Aorta (tissue), 5 donors: ENCODE results near the gene RASA4. TPM values are rescaled to one million over a fixed set of nuclear protein-coding genes. Genes with fewer than 3 reads are reported as not detected.
A peak's percentile ranks its signal among the peaks of the same experiment; 100 is the strongest.
"Not testable (repeated sequence)": the region's sequence is repeated elsewhere in the genome, so short reads cannot be mapped to it uniquely, and the experiment has no call there.

Experiments used
- ATAC-seq: fragments of 200-7000 bp; cut with Tn5 transposase; one replicate; pipeline ENCODE4 v1.9.1; 2022; ENCODE audit warnings: moderate library complexity; ENCODE audit not compliant: low FRiP score
- DNase-seq, 2 donors: peaks; one replicate each; pipeline ENCODE4 v3.0.0-alpha.2; 2020
- H3K27ac ChIP-seq, 2 donors: one replicate each; pipeline ENCODE4 v1.5.1; 2013; ENCODE audit warnings: low read length in 2 of 2, mild to moderate bottlenecking in 2 of 2, moderate library complexity in 2 of 2, control low read depth in 1 of 2, inconsistent platforms in 1 of 2, low read depth in 1 of 2
- H3K27me3 ChIP-seq, 2 donors: one replicate each; pipeline ENCODE4 v1.6.1; 2013; ENCODE audit warnings: control low read depth in 1 of 2, low read length in 1 of 2, mild to moderate bottlenecking in 1 of 2, moderate library complexity in 1 of 2; ENCODE audit not compliant: insufficient read depth in 2 of 2, control insufficient read depth in 1 of 2
- H3K36me3 ChIP-seq, 2 donors: one replicate each; pipeline ENCODE4 v1.6.1; 2013; ENCODE audit warnings: control low read depth in 1 of 2, low read length in 1 of 2, mild to moderate bottlenecking in 1 of 2; ENCODE audit not compliant: insufficient read depth in 2 of 2, control insufficient read depth in 1 of 2
- H3K4me1 ChIP-seq, 2 donors: one replicate each; pipeline ENCODE4 v1.6.1; 2013; ENCODE audit warnings: low read length in 2 of 2, control low read depth in 1 of 2, mild to moderate bottlenecking in 1 of 2, moderate library complexity in 1 of 2; ENCODE audit not compliant: insufficient read depth in 2 of 2, control insufficient read depth in 1 of 2
- H3K4me3 ChIP-seq, 2 donors: one replicate each; pipeline ENCODE4 v1.5.1; 2013; ENCODE audit warnings: low read length in 2 of 2, control low read depth in 1 of 2, mild to moderate bottlenecking in 1 of 2
- H3K9me3 ChIP-seq: one replicate; pipeline ENCODE4 v1.6.1; 2013; ENCODE audit warnings: mild to moderate bottlenecking, low read length; ENCODE audit not compliant: control insufficient read depth
- WGBS, 2 donors: extraction: QIAGEN DNeasy Blood & Tissue Kit; methylation state at CpG; one replicate each; pipeline ENCODE4 v1.1.7; 2013; 5-methylcytosine and 5-hydroxymethylcytosine counted together
- intact Hi-C, 2 donors: fragments of 100-400 bp; cut with DNase I; formaldehyde crosslinking; loops; one replicate each; pipeline versions ENCODE4 v1.14.2 to v1.15.0; 2022
- polyA plus RNA-seq, 2 donors: library from polyadenylated mRNA; stranded (reverse); fragments of 200-250 nt; gene quantifications; one replicate each; pipeline ENCODE4 v1.2.3, GENCODE V29; 2013
- total RNA-seq, 2 donors: library from RNA; stranded (reverse); fragmentation: NEBNext Ultra II Directional; extraction: Animal tissue kit (Norgen Biotek cat#: 25700); gene quantifications; one replicate each; pipeline ENCODE4 v1.2.1, GENCODE V29; 2021
- donor health status: healthy with polysubstance abuse.
- donor health status: Bipolar disorder and iron deficiency.
- donor health status: DM: no; HTN: no; CAD: no.
- donor health status: DM: no; HTN: no; CAD: no.
- donor health status: DM: yes; HTN: yes; CAD: no.

The RASA4 gene
- total and polyA plus RNA-seq, 4 donors = 19.2 to 354 (median 97.3) TPM

GRCh38 chr7:102574607-102575006 lies 41.9 kb downstream of the RASA4 start:
- no CpG with 5 or more reads among the region's 6 CpGs for WGBS, 2 donors
- H3K4me3 ChIP-seq, H3K27me3 ChIP-seq, DNase-seq, intact Hi-C loops, H3K9me3 ChIP-seq, H3K36me3 ChIP-seq, ATAC-seq, H3K27ac ChIP-seq, H3K4me1 ChIP-seq: not testable (repeated sequence)

- H3K9me3 ChIP-seq, H3K27ac ChIP-seq, intact Hi-C loops, H3K36me3 ChIP-seq, H3K27me3 ChIP-seq, H3K4me1 ChIP-seq: not testable (repeated sequence)
- ATAC-seq = peak; percentile 99
- H3K4me3 ChIP-seq = peak within 1 kb of the TSS; percentile 34 to 64
- peak; percentile 98 to 100 for DNase-seq
- WGBS, 2 donors = 0 to 1% methylated on average over 47 to 54 of the region's 64 CpGs
These were observed 44.0 kb downstream of the RASA4 start, which contains the start of gene POLR2J3 for GRCh38 chr7:102572261-102573239. Gene POLR2J3 (minus strand): TSS chr7:102572583. CDS start chr7:102572521, 62 bp downstream.

DNA sequence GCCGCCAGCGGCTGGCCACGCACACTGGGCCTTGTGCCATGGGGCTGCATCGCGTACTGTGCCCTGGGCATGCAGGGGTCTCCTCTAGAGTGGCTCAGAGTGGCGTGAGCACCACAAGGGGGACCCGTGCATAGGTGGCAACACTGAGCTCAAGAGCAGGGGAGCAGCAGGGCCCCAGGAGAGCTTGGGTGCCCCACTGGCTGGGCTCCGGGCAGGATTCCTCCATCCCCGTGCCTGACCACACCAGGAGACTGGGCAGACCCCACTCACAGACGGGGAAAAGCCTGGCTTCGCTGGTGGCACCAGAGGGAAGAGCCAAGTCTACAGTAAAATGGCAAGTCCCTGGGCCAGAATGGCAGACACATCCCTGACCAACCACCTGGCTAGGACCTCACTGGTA lies 47.9 kb downstream of the RASA4 start:
- H3K27ac ChIP-seq, H3K4me1 ChIP-seq, ATAC-seq, H3K36me3 ChIP-seq, intact Hi-C loops, H3K9me3 ChIP-seq, H3K27me3 ChIP-seq, H3K4me3 ChIP-seq, DNase-seq: not testable (repeated sequence)
- 84 to 90% methylated on average over 4 of the region's 11 CpGs for WGBS, 2 donors

DNA sequence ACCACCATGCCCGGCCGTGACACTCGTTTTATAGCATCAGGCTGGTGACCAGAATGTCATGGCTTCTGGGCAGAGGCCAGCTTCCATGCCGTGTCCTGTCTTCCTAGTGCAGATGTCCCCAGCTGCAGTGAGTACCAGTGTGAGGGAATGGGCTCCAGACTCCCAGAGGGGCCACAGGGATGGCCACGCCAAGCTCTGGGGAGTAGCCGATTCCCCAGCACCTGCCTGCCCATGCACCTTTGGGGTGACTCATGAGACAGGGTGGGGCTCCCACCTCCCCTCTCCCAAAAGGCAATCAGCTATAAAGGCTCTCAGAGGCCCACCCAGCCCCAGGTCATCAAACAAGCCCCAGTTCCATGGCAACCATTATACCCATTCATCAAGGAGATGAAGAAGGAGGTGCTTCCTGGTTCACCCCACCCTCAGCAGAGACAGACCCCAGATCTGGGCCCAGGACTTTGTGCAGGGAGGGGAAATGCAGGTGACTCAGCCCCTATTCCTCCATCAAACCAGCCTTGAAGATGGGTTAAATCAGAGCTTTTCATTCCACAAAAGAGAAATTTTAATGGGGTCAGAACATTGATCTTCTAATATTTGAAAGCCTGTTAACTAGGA lies 65.6 kb downstream of the RASA4 start, which contains the start of gene SPDYE2:
Gene SPDYE2, plus strand, starts transcription at position 419 of the 615 bp plus-strand sequence. CDS start 2,030 bp downstream, outside the sequence.
- H3K9me3 ChIP-seq, intact Hi-C loops, DNase-seq, H3K4me3 ChIP-seq, H3K27me3 ChIP-seq, H3K4me1 ChIP-seq, H3K27ac ChIP-seq, H3K36me3 ChIP-seq: not testable (repeated sequence)
- ATAC-seq = peak; percentile 64
- no CpG with 5 or more reads among the region's 6 CpGs for WGBS, 2 donors

- H3K4me3 ChIP-seq, H3K27me3 ChIP-seq, H3K36me3 ChIP-seq, intact Hi-C loops, DNase-seq, ATAC-seq, H3K4me1 ChIP-seq, H3K27ac ChIP-seq, H3K9me3 ChIP-seq: not testable (repeated sequence)
- WGBS, 2 donors = 100% methylated on average over 1 of the region's 6 CpGs
These were observed 70.2 kb downstream of the RASA4 start for GRCh38 chr7:102546353-102546752.

DNA sequence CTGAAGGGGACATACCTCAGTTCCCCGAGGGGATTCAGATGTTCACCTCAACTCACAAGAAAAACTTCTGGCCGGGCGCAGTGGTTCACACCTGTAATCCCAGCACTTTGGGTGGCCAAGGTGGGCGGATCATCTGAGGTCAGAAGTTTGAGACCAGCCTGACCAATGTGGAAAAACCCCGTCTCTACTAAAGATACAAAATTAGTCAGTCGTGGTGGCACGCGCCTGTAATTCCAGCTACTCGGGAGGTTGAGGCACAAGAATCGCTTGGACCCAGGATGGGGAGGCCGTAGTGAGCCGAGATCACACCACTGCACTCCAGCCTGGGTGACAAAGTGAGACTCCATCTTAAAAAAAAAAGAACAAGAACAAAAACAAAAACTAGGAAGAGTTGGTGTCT lies 71.3 kb downstream of the RASA4 start:
- H3K9me3 ChIP-seq, H3K27ac ChIP-seq, H3K4me3 ChIP-seq, intact Hi-C loops, H3K27me3 ChIP-seq, DNase-seq, ATAC-seq, H3K4me1 ChIP-seq, H3K36me3 ChIP-seq: not testable (repeated sequence)
- 93 to 96% methylated on average over 8 of the region's 12 CpGs for WGBS, 2 donors

DNA sequence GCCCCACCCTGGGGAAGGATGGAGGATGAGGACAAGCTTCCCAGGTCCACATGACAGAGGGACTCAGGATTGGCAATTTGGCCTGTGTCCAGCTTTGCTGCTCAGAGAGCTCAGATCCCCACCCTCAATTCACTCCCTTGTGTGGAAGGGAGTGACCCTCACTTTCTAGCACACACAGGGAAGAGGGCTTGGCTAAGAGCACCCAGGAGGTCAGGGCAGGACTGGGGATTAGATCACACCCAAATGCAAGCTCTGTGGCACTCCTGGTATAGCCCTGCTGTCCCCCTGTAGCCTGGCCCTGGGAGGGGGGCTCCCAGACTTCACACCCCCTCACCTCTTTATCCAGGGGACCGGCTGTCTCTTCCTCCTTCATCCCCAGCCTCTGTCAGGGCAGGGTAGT lies 72.2 kb downstream of the RASA4 start:
- H3K27me3 ChIP-seq, DNase-seq, ATAC-seq, H3K4me3 ChIP-seq, intact Hi-C loops, H3K4me1 ChIP-seq, H3K27ac ChIP-seq, H3K36me3 ChIP-seq, H3K9me3 ChIP-seq: not testable (repeated sequence)
- no CpG with 5 or more reads among the region's 1 CpG for WGBS, 2 donors

GRCh38 chr7:102543596-102543995 lies 73.0 kb downstream of the RASA4 start, which contains the start of gene UPK3BL2:
Gene UPK3BL2 (minus strand): TSS chr7:102543696. CDS start chr7:102543636, 60 bp downstream.
- H3K36me3 ChIP-seq, H3K27me3 ChIP-seq, H3K9me3 ChIP-seq, ATAC-seq, DNase-seq, H3K4me1 ChIP-seq, intact Hi-C loops, H3K4me3 ChIP-seq, H3K27ac ChIP-seq: not testable (repeated sequence)
- WGBS, 2 donors = no CpG with 5 or more reads among the region's 8 CpGs
